ENCODE data around the gene SIRT3. TPM values are rescaled to one million over a fixed set of nuclear protein-coding genes. Genes with fewer than 3 reads are reported as not detected.
A peak's percentile ranks its signal among the peaks of the same experiment; 100 is the strongest.

The SIRT3 gene
- 10 to 100 TPM in 5 of 6 experiments, 1 to 10 TPM in 1; 9.2 to 22.0 (median 15.5) TPM for total RNA-seq
- long read RNA-seq, transcript SIRT3-201 (7 exons, 2,543 nt), result major isoform, 6 of 9 reads
- long read RNA-seq, partial matches to known transcripts, result 0 of 9 reads
- long read RNA-seq, other reads (novel, unspliced or antisense), result 3 of 9 reads

GRCh38 chr11:235997-236773 is at the start of gene SIRT3:
SIRT3 (minus strand) TSS chr11:236342; CDS start chr11:236328, 14 bp downstream.
- DNase-seq (peak; percentile 91 to 93 (median 91)), ATAC-seq (peak; percentile 91 to 96 (median 94))
- Histone ChIP-seq H3K27me3 (no peaks in the 10 kb centered on the region), H3K4me3 (peak within 1 kb of the TSS; percentile 86 to 95 (median 95)), H3K4me1 (peaks cover 0 to 16% (median 7%) of the 10 kb centered on the region in 4 donors), H3K36me3 (peaks cover 0 to 9% (median 3%) of the 10 kb centered on the region in 4 donors), H3K27ac (peak within 1 kb of the TSS; percentile 80 to 94 (median 83)), H3K9me3 (no peaks in the 10 kb centered on the region)
- WGBS (ENCODE audit: insufficient coverage, low coverage, low lambda C conversion rate, missing lambda C conversion rate), result 0% methylated on average over 11 of the region's 70 CpGs
- TF ChIP-seq, protein P1, sequence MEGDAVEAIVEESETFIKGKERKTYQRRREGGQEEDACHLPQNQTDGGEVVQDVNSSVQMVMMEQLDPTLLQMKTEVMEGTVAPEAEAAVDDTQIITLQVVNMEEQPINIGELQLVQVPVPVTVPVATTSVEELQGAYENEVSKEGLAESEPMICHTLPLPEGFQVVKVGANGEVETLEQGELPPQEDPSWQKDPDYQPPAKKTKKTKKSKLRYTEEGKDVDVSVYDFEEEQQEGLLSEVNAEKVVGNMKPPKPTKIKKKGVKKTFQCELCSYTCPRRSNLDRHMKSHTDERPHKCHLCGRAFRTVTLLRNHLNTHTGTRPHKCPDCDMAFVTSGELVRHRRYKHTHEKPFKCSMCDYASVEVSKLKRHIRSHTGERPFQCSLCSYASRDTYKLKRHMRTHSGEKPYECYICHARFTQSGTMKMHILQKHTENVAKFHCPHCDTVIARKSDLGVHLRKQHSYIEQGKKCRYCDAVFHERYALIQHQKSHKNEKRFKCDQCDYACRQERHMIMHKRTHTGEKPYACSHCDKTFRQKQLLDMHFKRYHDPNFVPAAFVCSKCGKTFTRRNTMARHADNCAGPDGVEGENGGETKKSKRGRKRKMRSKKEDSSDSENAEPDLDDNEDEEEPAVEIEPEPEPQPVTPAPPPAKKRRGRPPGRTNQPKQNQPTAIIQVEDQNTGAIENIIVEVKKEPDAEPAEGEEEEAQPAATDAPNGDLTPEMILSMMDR (IDR thresholded peaks at IDR 0.05), result peak in 2 of 4 donors; percentile 17 to 24
- TF ChIP-seq POLR2A (IDR thresholded peaks at IDR 0.05), result peak; percentile 30
- intact Hi-C loops (cut with DNase I), result no loop called here

- Histone ChIP-seq H3K36me3 (no peaks in the 10 kb centered on the region), H3K4me1 (peaks cover 0 to 10% (median under 1%) of the 10 kb centered on the region in 4 donors), H3K9me3 (no peaks in the 10 kb centered on the region), H3K27me3 (no peaks in the 10 kb centered on the region), H3K4me3 (no peak overlapping the region), H3K27ac (no peak overlapping the region)
- 78% methylated on average over 3 of the region's 8 CpGs for WGBS (ENCODE audit: insufficient coverage, low coverage, low lambda C conversion rate, missing lambda C conversion rate)
- ATAC-seq, result no peak
- intact Hi-C loops (cut with DNase I), result no loop called here
- TF ChIP-seq POLR2A (IDR thresholded peaks at IDR 0.05), result no peak
- TF ChIP-seq, protein P1 (IDR thresholded peaks at IDR 0.05), result no peak
- no peak for DNase-seq
Measured at GRCh38 chr11:285894-286220, 49.7 kb upstream of the SIRT3 start.

GRCh38 chr11:285021-285893 is 49.1 kb upstream of the SIRT3 start:
- no peaks in the 10 kb centered on the region for H3K27me3 ChIP-seq
- peak in 1 of 3 donors; percentile 23 for DNase-seq
- H3K4me3 ChIP-seq, result no peak overlapping the region
- intact Hi-C loops (cut with DNase I), result no loop called here
- H3K36me3 ChIP-seq, result no peaks in the 10 kb centered on the region
- WGBS (ENCODE audit: insufficient coverage, low coverage, low lambda C conversion rate, missing lambda C conversion rate), result 80% methylated on average over 18 of the region's 29 CpGs
- H3K9me3 ChIP-seq, result no peaks in the 10 kb centered on the region
- no peak for ATAC-seq
- no peak overlapping the region for H3K27ac ChIP-seq
- peaks cover 0 to 14% (median 3%) of the 10 kb centered on the region in 4 donors for H3K4me1 ChIP-seq
- TF ChIP-seq POLR2A (IDR thresholded peaks at IDR 0.05), result no peak
- TF ChIP-seq, protein P1 (IDR thresholded peaks at IDR 0.05), result no peak

DNA sequence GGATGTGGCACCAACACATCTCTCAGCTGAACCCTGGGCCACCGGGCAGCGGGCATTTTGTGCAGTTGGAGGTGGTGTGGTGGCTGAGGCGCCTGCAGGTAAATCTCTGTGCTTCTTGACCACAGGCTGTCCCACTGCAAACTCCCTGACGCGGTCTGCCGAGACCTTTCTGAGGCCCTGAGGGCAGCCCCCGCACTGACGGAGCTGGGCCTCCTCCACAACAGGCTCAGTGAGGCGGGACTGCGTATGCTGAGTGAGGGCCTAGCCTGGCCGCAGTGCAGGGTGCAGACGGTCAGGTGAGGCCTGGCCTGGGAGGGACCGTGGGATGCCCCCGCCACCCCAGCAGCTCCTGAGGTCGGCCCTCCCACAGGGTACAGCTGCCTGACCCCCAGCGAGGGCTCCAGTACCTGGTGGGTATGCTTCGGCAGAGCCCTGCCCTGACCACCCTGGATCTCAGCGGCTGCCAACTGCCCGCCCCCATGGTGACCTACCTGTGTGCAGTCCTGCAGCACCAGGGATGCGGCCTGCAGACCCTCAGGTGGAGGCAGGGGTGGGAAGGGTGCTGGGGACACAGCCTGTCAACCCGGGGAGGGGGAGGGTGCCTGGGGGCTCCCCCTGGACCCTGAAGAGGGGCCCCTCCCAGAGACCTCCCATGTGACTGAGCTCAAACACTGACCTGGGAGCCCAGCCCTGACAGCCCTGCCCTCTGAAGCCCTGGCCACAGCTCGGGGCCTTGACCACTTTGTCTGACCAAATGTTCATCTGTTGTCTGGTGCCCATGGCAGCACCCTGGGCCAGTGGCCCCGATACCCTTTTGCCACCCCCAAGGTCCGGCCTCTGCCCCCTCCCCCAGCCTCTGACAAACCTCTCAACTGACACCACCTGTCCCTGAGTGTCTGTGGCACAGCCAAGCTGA is 48.2 kb upstream of the SIRT3 start:
- ATAC-seq (no peak), DNase-seq (peak in 1 of 3 donors; percentile 55)
- WGBS (ENCODE audit: insufficient coverage, low coverage, low lambda C conversion rate, missing lambda C conversion rate), result no CpG with 5 or more reads among the region's 24 CpGs
- Histone ChIP-seq H3K36me3 (no peaks in the 10 kb centered on the region), H3K4me1 (peaks cover 0 to 14% (median 6%) of the 10 kb centered on the region in 4 donors), H3K27me3 (no peaks in the 10 kb centered on the region), H3K27ac (no peak overlapping the region), H3K9me3 (no peaks in the 10 kb centered on the region), H3K4me3 (no peak overlapping the region)
- TF ChIP-seq, protein P1 (IDR thresholded peaks at IDR 0.05), result no peak
- TF ChIP-seq POLR2A (IDR thresholded peaks at IDR 0.05), result no peak
- intact Hi-C loops (cut with DNase I), result no loop called here
